Frontal cortex (tissue), 4 donors: Measurements from ENCODE around the gene GRAMD2B. TPM values are rescaled to one million over a fixed set of nuclear protein-coding genes. Genes with fewer than 3 reads are reported as not detected.
A peak's percentile ranks its signal among the peaks of the same experiment; 100 is the strongest.
"Not testable (repeated sequence)": the region's sequence is repeated elsewhere in the genome, so short reads cannot be mapped to it uniquely, and the experiment has no call there.

ENCODE experiments used
- DNase-seq, 2 donors: peaks; one replicate each; pipeline ENCODE4 v3.0.0; 2012; ENCODE audit warnings: low spot score in 2 of 2
- FAIRE-seq: peaks from 2 replicates; lab custom pipeline; 2012; peaks lifted over from hg19 to GRCh38; lab: Jason Lieb, UNC
- total RNA-seq: library from RNA; depleted of rRNA; stranded (reverse); fragments of >200 nt; gene quantifications from one replicate; pipeline ENCODE4 v1.2.3, GENCODE V29; 2014
- donor health status: control.
- donor health status: control.
- donor health status: control.

The GRAMD2B gene
- total RNA-seq, 1 donor from 2014 or later, result 6.5 TPM

DNA sequence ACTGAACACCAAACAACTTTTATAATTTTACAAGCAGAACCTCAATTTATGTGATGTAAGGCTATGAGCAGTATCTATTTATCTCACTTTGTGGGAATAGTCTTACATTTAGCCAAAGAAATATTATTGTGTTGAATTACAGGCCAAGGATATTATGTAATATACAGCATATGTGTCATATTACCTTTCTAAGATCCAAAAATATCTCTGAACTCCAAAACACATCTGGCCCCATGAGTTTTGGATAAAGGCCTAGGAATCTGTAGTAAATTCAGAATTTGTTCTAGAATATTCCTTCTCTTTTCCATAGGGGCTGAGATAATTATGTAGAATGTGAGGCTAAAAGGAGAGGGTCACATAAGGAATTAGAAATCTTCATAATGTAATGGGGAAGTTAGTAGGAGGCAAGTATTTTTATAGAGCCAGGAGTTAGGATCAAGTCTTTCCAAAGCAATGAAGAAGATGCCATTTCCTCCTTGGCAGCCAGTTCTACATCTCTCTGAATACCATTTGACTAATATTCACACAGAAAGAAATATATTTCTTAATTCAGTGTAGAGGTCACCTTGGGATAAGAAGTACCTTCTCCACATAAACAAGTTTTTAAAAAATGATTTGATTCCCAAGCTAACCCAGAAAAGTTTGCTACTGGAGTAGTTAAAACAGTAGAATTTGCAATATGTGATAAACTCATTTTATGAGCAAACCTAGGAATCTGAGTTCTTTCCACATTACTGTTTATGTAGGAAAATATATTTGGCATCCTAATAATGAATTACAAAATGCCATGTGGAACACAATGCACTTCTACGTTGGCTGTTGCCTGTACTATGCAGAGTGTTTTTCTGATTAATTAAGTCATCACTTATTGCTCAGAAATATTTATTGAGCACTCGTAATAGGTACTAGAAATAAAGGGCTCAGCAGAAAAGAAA is 20.3 kb upstream of the GRAMD2B start:
- DNase-seq, result no peak
- no peak for FAIRE-seq

GRCh38 chr5:126403876-126404275 is 19.3 kb upstream of the GRAMD2B start:
- DNase-seq, result no peak
- FAIRE-seq, result no peak

DNA sequence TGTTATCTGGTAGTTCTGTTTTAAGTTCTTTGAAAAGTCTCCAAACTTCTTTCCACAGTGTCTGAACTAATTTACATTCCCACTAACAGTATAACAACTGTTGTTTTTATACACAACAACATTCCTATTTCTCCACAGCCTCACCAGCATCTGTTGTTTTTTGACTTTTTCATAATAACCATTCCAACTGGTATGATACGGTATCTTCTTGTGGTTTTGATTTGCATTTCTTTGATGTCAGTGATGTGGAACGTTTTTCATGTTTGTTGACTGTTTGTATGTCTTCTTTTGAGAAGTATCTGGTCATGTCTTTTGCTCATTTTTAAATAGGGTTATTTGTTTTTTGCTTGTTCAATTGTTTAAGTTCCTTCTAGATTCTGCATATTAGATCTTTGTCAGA is 12.6 kb upstream of the GRAMD2B start:
- FAIRE-seq (no peak), DNase-seq (no peak)

DNA sequence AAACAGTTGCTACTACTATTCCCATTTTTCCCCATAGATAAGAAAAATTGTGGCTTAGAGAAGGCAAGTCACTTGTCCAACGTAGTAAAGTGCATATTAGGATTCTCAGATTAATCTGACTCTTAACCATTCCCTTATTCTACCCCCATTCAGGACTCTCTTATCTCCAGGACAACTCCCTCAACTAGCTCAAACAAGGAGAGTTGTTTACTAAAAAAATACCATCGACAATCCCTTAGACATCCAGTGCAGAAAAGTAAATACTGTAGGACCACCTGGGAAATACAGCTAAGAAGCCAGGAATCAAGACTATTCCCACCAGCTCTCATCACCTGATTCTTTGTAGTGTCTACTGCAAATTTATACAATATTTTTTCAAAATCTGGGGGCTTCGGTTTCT is 9.4 kb upstream of the GRAMD2B start:
- DNase-seq (no peak), FAIRE-seq (no peak)

DNA sequence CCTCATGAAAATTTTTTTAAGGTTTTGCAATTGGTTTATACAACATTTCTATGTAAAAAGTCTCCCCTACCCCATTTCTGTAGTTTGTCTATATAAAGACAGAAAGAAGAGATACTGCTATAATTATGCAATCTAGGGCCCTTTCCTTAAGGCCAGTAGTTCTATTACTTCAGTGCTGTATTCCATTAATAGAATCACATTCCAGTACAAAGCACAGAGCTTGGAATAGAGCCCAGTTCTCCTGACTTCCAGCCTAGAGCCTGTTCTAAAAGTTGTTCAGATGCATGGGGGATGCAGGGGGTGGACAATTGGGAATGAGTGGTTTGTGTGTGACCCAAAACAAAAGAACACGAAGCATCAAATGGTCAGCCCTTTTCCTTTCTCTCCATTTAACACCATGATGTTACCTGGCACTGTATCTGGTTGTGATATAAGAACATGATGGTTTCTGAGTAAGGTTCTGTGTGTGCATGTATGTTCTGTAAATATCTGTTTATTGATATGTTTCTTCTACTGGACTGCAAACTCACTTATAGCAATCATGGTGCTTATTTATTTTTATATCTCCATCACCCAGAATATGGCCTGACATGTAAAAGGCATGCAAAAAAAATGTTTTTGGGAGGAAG is 8.2 kb upstream of the GRAMD2B start:
- FAIRE-seq (no peak), DNase-seq (no peak)

DNA sequence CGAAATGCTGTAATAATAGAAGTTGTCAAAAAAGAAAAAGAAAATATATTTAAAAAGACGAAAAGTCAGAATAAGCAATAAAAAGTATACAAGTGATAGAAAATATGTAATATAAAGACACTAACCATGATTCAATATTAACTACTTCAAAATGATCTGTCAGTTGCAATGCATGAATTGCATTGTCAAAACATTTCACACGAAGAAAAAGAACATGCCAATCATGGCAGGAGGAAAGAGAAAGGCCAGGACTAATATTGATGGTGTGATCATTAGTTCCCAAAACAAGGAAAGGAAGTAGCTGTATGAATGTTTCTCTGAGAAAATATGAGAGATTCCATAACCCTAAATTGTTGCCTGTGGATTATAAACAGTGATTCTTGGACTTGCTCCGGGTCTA is 7.4 kb upstream of the GRAMD2B start:
- peak; percentile 44 for FAIRE-seq
- no peak for DNase-seq

- DNase-seq (no peak), FAIRE-seq (no peak)
Observed at GRCh38 chr5:126416266-126416925, 6.8 kb upstream of the GRAMD2B start.

GRCh38 chr5:126417178-126417577 is 6.0 kb upstream of the GRAMD2B start:
- no peak for FAIRE-seq
- no peak for DNase-seq

GRCh38 chr5:126419102-126419501 is 4.1 kb upstream of the GRAMD2B start:
- DNase-seq, result no peak
- FAIRE-seq, result no peak

DNA sequence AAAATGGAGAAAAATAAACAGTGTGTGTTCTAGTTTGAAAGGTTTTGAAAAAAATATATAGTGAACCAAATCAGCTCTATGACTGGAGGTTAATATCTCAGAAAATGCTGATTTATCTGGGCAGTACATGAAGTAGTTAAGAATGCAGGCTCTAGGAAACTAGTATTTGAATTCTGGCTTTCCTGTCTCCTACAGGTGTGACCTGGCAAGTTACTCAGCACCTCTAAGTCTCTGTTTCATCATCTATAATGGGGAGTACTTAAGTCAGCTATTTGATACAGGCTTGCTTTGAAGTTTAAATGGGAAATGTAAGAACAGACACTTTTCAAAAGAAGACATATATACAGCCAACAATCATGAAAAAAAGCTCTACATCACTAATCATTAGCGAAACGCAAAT is 5.2 kb downstream of the GRAMD2B start:
- FAIRE-seq (no peak), DNase-seq (no peak)

DNA sequence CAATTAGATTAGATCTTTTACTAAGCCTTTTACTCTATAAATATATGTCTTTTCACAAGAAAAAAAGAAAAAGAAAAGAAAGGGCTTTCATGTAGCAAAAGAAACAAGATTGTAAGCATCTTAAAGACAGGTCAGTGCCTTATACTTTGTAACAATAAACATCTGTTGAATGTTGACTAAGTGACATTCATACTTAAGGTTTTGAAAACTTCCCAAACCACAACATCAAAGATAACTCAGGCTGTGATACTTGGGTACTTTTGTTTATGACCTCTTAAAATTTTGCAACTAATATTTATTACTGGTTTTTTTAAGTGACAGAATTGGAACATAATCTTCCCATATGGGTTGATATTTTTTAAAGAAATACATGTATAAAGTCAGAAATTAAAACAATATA is 7.4 kb downstream of the GRAMD2B start:
- DNase-seq (no peak), FAIRE-seq (no peak)

GRCh38 chr5:126433701-126434100 is 10.5 kb downstream of the GRAMD2B start:
- DNase-seq (no peak), FAIRE-seq (no peak)

- FAIRE-seq (no peak), DNase-seq (no peak)
Observed at GRCh38 chr5:126435261-126435660, 12.1 kb downstream of the GRAMD2B start.

DNA sequence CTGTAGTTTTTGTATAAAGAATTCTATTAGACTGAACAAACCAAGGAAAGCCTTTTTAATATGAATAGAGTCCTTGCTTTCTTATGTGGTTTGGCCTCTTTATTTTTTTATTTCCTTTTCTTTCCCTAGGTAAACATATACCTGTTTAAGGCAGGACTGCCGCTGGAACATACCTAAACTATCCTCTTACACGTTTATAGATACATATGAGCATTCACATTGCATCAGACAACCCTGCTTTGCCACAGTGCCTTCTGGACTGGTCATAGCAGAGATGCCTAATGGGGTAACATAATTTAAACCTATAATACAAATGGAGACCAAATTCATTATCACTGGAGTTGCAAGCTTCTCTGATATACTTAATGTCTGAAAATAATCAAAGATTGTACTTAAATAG is 12.5 kb downstream of the GRAMD2B start:
- DNase-seq (no peak), FAIRE-seq (no peak)

- no peak for DNase-seq
- FAIRE-seq, result no peak
Observed at GRCh38 chr5:126437721-126438120, 14.5 kb downstream of the GRAMD2B start.

DNA sequence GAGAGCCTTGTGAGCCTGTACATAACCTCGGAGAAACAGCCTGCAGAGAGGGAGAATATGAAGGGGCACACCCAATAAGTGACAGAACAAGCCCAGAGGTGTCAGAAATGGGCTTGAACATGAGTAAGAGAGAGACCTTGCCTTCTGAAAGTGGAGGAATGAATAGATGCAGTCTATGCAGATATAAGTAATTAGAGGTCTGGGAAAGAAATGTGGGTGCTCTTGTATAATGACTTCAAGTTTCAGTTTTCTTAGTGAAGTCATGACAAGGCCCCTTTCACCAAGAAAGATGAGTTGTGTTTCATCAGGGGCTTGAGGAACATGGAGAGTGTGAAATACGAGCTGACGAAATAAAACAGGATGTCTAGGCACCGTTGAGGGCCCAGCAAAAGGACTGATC is 15.1 kb downstream of the GRAMD2B start:
- FAIRE-seq (no peak), DNase-seq (no peak)

DNA sequence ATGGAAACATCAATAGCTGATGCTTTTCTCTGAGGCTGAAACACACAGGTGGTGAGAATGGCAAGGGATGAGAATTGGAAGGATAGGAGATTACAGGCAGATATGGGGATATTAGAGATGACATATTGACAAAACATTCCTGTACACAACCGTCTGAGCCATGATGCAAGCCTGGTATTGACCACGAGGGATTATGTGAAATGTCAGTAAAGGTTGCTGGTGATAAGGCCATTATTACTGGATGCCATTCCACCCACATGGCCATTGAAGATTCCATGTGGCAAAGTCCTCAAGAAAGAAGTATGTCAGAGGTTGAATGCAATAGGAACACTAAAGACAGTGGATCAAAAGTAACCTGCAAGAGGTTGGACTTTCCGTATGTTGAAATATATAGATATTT is 15.7 kb downstream of the GRAMD2B start:
- DNase-seq (no peak), FAIRE-seq (no peak)

GRCh38 chr5:126439724-126440123 is 16.5 kb downstream of the GRAMD2B start:
- DNase-seq, FAIRE-seq: not testable (repeated sequence)

DNA sequence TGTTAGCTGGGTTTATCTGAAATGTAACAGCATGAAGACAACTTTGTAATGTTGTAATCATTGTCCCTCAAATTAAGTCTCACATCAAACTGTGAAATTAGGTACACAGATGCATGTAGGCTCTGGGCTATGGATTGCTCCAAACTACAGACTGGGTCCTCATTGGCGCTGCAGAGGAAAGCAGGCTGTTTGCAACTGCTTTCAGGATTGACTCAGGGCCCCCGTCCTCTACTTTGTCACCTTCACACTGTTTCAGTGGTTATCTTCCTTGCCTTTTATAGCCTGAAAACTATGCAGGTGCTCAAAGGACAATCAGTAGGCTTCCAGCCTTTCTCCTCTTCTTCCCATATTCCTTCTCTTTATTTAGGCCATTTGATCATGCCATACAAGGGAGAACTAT is 18.0 kb downstream of the GRAMD2B start:
- FAIRE-seq (no peak), DNase-seq (no peak)

- FAIRE-seq, result no peak
- DNase-seq, result no peak
Observed at GRCh38 chr5:126443374-126443851, 20.2 kb downstream of the GRAMD2B start.

DNA sequence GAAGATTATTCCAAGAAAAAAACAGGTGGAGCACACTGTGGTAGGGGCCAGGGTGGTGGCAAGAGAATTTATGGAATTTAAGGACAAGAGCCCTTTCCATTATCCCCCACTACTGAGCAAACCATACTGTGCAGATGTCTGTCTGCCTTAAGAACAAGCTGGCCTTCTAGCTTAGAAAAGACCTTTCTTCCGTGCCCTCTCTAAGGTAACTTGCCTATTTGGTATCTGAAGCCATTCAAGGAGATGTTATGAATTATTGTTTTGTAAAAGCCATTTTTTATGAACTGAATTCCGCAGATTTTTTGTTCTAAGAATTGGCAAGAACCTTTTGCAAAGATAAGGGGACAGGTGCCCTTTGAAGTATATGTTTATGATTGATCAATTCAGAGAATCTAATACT is 20.9 kb downstream of the GRAMD2B start:
- FAIRE-seq (no peak), DNase-seq (no peak)
